IMR-90 (cell line): ENCODE data around the gene ZSCAN30. TPM values are rescaled to one million over a fixed set of nuclear protein-coding genes. Genes with fewer than 3 reads are reported as not detected.

ENCODE experiments used
- ATAC-seq: fragments of 200-7000 bp; cut with Tn5 transposase; 2 replicates; pipeline ENCODE4 v1.9.1; 2020; ENCODE audit warnings: low read depth, mild to moderate bottlenecking, moderate library complexity
- BruUV-seq: library from RNA; stranded (reverse); fragments of 400-500 nt; replicated peaks from 2 replicates; lab custom pipeline; 2021; lab: Mats Ljungman, UMichigan
- CTCF ChIA-PET: fragments of 300-600 bp; formaldehyde crosslinking; extraction: SDS; loops from one replicate; lab custom pipeline; 2021; ENCODE audit warnings: antibody characterized with exemption; lab: Yijun Ruan, JAX
- POLR2A ChIA-PET: fragments of 300-600 bp; sonication (Branson Sonifier 250); formaldehyde crosslinking; loops from one replicate; lab custom pipeline; 2022; ENCODE audit warnings: antibody characterized with exemption; ENCODE audit not compliant: unreplicated experiment; lab: Charles Lee
- DNase-seq: peaks from one replicate; pipeline ENCODE4 v3.0.0; 2013
- H2AFZ ChIP-seq: replicated peaks from 2 replicates; pipeline ENCODE3; 2013; ENCODE audit warnings: low read length, mild to moderate bottlenecking; ENCODE audit not compliant: poor library complexity
- H2AK5ac ChIP-seq: 2 replicates; pipeline ENCODE4 v1.6.1; 2013; ENCODE audit warnings: low read depth, low read length, inconsistent platforms
- H2AK9ac ChIP-seq: replicated peaks from 2 replicates; pipeline ENCODE3; 2013; ENCODE audit warnings: mild to moderate bottlenecking, low read depth, low read length, moderate library complexity; ENCODE audit not compliant: poor library complexity
- H2BK120ac ChIP-seq: 2 replicates; pipeline ENCODE4 v1.6.1; 2013; ENCODE audit warnings: low read depth, low read length, inconsistent platforms
- H2BK15ac ChIP-seq: 3 replicates; pipeline ENCODE4 v1.6.1; 2013; ENCODE audit warnings: low read depth, low read length, inconsistent platforms
- H2BK20ac ChIP-seq: 2 replicates; pipeline ENCODE4 v1.6.1; 2013; ENCODE audit warnings: low read depth, mild to moderate bottlenecking, inconsistent platforms, low read length, moderate library complexity
- H2BK5ac ChIP-seq: 2 replicates; pipeline ENCODE4 v1.6.1; 2013; ENCODE audit warnings: mild to moderate bottlenecking, low read depth, low read length, inconsistent platforms; ENCODE audit not compliant: poor library complexity, severe bottlenecking
- H3K14ac ChIP-seq: replicated peaks from 2 replicates; pipeline ENCODE4 v1.6.1; 2013; ENCODE audit warnings: low read depth, low read length, inconsistent platforms
- H3K18ac ChIP-seq: 2 replicates; pipeline ENCODE4 v1.6.1; 2013; ENCODE audit warnings: low read depth, low read length, control low read depth
- H3K23ac ChIP-seq: 2 replicates; pipeline ENCODE4 v1.6.1; 2013; ENCODE audit warnings: low read depth, low read length, inconsistent platforms
- H3K27ac ChIP-seq: 2 replicates; pipeline ENCODE4 v1.5.1; 2013; ENCODE audit warnings: mild to moderate bottlenecking, control low read depth, low read length; ENCODE audit not compliant: insufficient read depth
- H3K27me3 ChIP-seq: 2 replicates; pipeline ENCODE4 v1.6.1; 2013; ENCODE audit warnings: low read length; ENCODE audit not compliant: control insufficient read depth, insufficient read depth
- H3K36me3 ChIP-seq: 2 replicates; pipeline ENCODE4 v1.6.1; 2013; ENCODE audit warnings: low read length, mixed read lengths; ENCODE audit not compliant: control insufficient read depth, insufficient read depth
- H3K4ac ChIP-seq: 2 replicates; pipeline ENCODE4 v1.6.1; 2013; ENCODE audit warnings: low read depth, low read length, inconsistent platforms
- H3K4me1 ChIP-seq: 2 replicates; pipeline ENCODE4 v1.6.1; 2013; ENCODE audit warnings: low read length, mixed read lengths; ENCODE audit not compliant: control insufficient read depth, insufficient read depth
- H3K4me2 ChIP-seq: 2 replicates; pipeline ENCODE4 v1.6.1; 2013; ENCODE audit warnings: low read depth, mild to moderate bottlenecking, control low read depth, low read length, moderate library complexity
- H3K4me3 ChIP-seq: 2 replicates; pipeline ENCODE4 v1.5.1; 2013; ENCODE audit warnings: low read depth, mild to moderate bottlenecking, control low read depth, low read length, moderate library complexity; ENCODE audit not compliant: insufficient read depth
- H3K56ac ChIP-seq: 2 replicates; pipeline ENCODE4 v1.6.1; 2013; ENCODE audit warnings: low read length, inconsistent platforms; ENCODE audit not compliant: insufficient read depth; ENCODE audit errors: extremely low read depth
- H3K79me1 ChIP-seq, 2 experiments: 2 replicates each; pipeline ENCODE4 v1.6.1; 2013; ENCODE audit warnings: low read length in 2 of 2, inconsistent platforms in 1 of 2, low read depth in 1 of 2
- H3K9ac ChIP-seq: 2 replicates; pipeline ENCODE4 v1.6.1; 2013; ENCODE audit warnings: low read depth, low read length, control low read depth
- H3K9me1 ChIP-seq: 2 replicates; pipeline ENCODE4 v1.6.1; 2013; ENCODE audit warnings: low read length, inconsistent platforms; ENCODE audit not compliant: insufficient read depth
- H3K9me3 ChIP-seq: 2 replicates; pipeline ENCODE4 v1.6.1; 2013; ENCODE audit warnings: low read length; ENCODE audit not compliant: control insufficient read depth, insufficient read depth
- H4K20me1 ChIP-seq: 2 replicates; pipeline ENCODE4 v1.6.1; 2013; ENCODE audit warnings: low read length, inconsistent platforms; ENCODE audit not compliant: insufficient read depth
- H4K5ac ChIP-seq: 2 replicates; pipeline ENCODE4 v1.6.1; 2013; ENCODE audit warnings: mild to moderate bottlenecking, low read depth, low read length, control low read depth
- H4K8ac ChIP-seq, 2 experiments: 2 replicates each; pipeline ENCODE4 v1.6.1; 2013; ENCODE audit warnings: low read depth in 2 of 2, low read length in 2 of 2, control low read depth in 1 of 2, inconsistent platforms in 1 of 2
- H4K91ac ChIP-seq: 2 replicates; pipeline ENCODE4 v1.6.1; 2013; ENCODE audit warnings: low read depth, low read length, inconsistent platforms; ENCODE audit not compliant: insufficient read depth
- MXI1 ChIP-seq: IDR thresholded peaks from 2 replicates; pipeline ENCODE4 v1.6.1; 2012; ENCODE audit warnings: low read depth, mild to moderate bottlenecking, low read length, moderate library complexity, borderline replicate concordance
- POLR2A ChIP-seq: IDR thresholded peaks from 2 replicates; pipeline ENCODE4 v1.6.1; 2012; ENCODE audit warnings: mild to moderate bottlenecking, low read depth, low read length
- WGBS, 2 experiments: methylation state at CpG; one replicate each; pipeline versions ENCODE4 v1.1.5 to v1.1.7; 2013; ENCODE audit warnings: missing lambda C conversion rate in 2 of 2; ENCODE audit not compliant: insufficient read length in 1 of 2; ENCODE audit errors: extremely low coverage in 2 of 2; 5-methylcytosine and 5-hydroxymethylcytosine counted together
- dilution Hi-C: fragments of 300-500 bp; cut with HindIII; formaldehyde crosslinking; loops from one replicate; pipeline ENCODE4 v1.14.3; 2018; ENCODE audit warnings: low sequenced_read_pairs; ENCODE audit not compliant: unreplicated experiment
- in situ Hi-C: fragments of 300-500 bp; cut with MboI; formaldehyde crosslinking; loops from 3 replicates; pipeline ENCODE4 v1.14.3; 2019; ENCODE audit warnings: low sequenced_read_pairs, inconsistent platforms, mixed read lengths
- intact Hi-C: fragments of 100-400 bp; cut with micrococcal nuclease; formaldehyde crosslinking; loops from 2 replicates; pipeline ENCODE4 v1.10.0; 2022
- polyA plus RNA-seq, 3 experiments: library from polyadenylated mRNA; depleted of rRNA; stranded (reverse); fragments of >200 nt; gene quantifications; 2 replicates each; pipeline ENCODE4 v1.2.3, GENCODE V29; 2012; ENCODE audit warnings: low replicate concordance in 1 of 3
- total RNA-seq: library from RNA; depleted of rRNA; stranded (reverse); fragments of >200 nt; gene quantifications from 2 replicates; pipeline ENCODE4 v1.2.3, GENCODE V29; 2012

ZSCAN30 gene
- total and polyA plus RNA-seq, 2 of the 4 experiments (the other 2 are of a cell fraction) = 9.9 to 17.7 TPM

DNA sequence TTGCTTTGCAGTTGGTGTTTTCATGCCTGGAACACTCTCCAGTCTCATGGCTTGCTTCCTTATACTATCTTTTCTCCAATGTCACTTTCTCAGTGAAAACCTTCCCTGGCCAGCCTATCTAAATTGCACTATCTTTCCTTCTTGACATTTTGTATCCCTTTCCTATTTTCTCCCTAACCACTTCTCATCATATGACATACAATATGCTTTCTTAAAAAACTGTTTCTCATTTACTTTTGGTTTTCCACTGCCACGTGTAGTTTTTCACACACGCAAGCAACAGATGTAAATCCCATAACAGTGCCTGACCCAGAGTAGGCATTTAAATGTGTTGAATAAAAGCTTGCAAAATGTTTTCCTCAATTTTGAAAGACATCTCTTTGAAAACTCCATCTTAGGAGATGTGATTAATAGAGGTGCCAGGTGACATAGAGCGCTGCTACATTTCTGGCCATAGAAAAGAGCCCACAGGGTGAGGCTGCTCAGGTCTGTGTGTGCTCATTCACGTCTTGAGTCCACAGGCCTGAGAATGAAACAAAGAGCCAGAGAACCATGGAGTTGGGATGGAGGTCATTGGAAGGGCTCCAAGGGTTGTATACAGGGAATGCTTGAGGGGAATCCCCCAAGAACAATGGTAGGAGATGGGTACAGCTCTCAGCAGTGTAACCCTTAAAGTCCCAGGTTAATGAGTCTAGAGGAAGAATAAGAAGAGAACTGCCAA, 41.5 kb upstream of the ZSCAN30 start:
- in situ Hi-C loops (no loop called here), dilution Hi-C loops (no loop called here), intact Hi-C loops (no loop called here)
- no peak overlapping the region for H3K27ac ChIP-seq
- H2BK5ac ChIP-seq = no peak overlapping the region
- H3K4me2 ChIP-seq = no peak overlapping the region
- H3K9me1 ChIP-seq = peaks cover 4% of the 10 kb centered on the region; the same call in 1 of the 2 replicates
- H3K56ac ChIP-seq = no peak overlapping the region
- no peak for ATAC-seq
- ChIA-PET POLR2A (no interaction called here), CTCF (interaction anchor here (0.6 kb wide), 1 partner anchor 411 kb away, joined by 6 read pairs; no protein-coding TSS in a partner anchor)
- H2BK15ac ChIP-seq = no peak overlapping the region
- H4K8ac ChIP-seq = no peak overlapping the region
- no peaks in the 10 kb centered on the region for H3K27me3 ChIP-seq
- no peak overlapping the region for H4K91ac ChIP-seq
- H3K14ac ChIP-seq = no peak overlapping the region
- 0 out of 2 replicates have a peak, but pooled peaks cover 3% of the 10 kb centered on the region for H4K20me1 ChIP-seq
- H3K23ac ChIP-seq = no peak overlapping the region
- no TSS peak for BruUV-seq
- 0 out of 2 replicates have a peak, but pooled peaks cover 4% of the 10 kb centered on the region for H3K9me3 ChIP-seq
- H3K4ac ChIP-seq = no peak overlapping the region
- no peak overlapping the region for H2BK20ac ChIP-seq
- H3K36me3 ChIP-seq = peaks cover 15% of the 10 kb centered on the region
- no peak overlapping the region for H2AK9ac ChIP-seq
- no peak overlapping the region for H4K5ac ChIP-seq
- H3K9ac ChIP-seq = no peak overlapping the region
- TF ChIP-seq POLR2A (no peak), MXI1 (no peak)
- H3K79me1 ChIP-seq = peaks cover 4 to 17% of the 10 kb centered on the region in 2 experiments; a peak in 3 of 4 replicates
- H3K4me3 ChIP-seq = no peak overlapping the region
- H3K4me1 ChIP-seq = no peaks in the 10 kb centered on the region
- H2AK5ac ChIP-seq = no peak overlapping the region
- no peak for DNase-seq
- no peak overlapping the region for H3K18ac ChIP-seq
- H2AFZ ChIP-seq = no peak overlapping the region
- WGBS, 2 experiments = no CpG with 5 or more reads among the region's 4 CpGs
- H2BK120ac ChIP-seq = no peak overlapping the region
